Peyer's patch (tissue), 4 donors: ENCODE data around the gene TWIST1. TPM values are rescaled to one million over a fixed set of nuclear protein-coding genes. Genes with fewer than 3 reads are reported as not detected.
A peak's percentile ranks its signal among the peaks of the same experiment; 100 is the strongest.

Experiments used
- DNase-seq, 3 donors: peaks; one replicate each; pipeline ENCODE4 v3.0.0-alpha.2; 2017 to 2019
- H3K27ac ChIP-seq, 4 donors: fragments of 200-600 bp; sonication (generic); one replicate each; pipeline ENCODE4 v1.5.1; 2016 to 2019
- H3K27me3 ChIP-seq, 2 donors: fragments of 200-600 bp; sonication (generic); one replicate each; pipeline ENCODE4 v1.5.1; 2019
- H3K36me3 ChIP-seq, 3 donors: fragments of 200-600 bp; sonication (generic); one replicate each; pipeline ENCODE4 v1.5.1; 2016 to 2019
- H3K4me1 ChIP-seq, 4 donors: fragments of 200-600 bp; sonication (generic); one replicate each; pipeline ENCODE4 v1.5.1; 2016 to 2019
- H3K4me3 ChIP-seq, 4 donors: fragments of 200-600 bp; sonication (generic); 1 replicate in 3 of 4; 2 replicates in 1 of 4; pipeline ENCODE4 v1.5.1; 2016 to 2019; ENCODE audit warnings: mild to moderate bottlenecking in 1 of 4
- H3K9me3 ChIP-seq, 4 donors: fragments of 200-600 bp; sonication (generic); one replicate each; pipeline ENCODE4 v1.5.1; 2016 to 2019; ENCODE audit warnings: mild to moderate bottlenecking in 1 of 4
- CTCF ChIP-seq, 6 experiments: fragments of 450-650 bp in 4 of 6; fragments of 200-600 bp in 2 of 6; sonication (generic) in 1 of 6; IDR thresholded peaks; one replicate each; pipeline ENCODE4 v1.5.1; 2017 to 2019; ENCODE audit warnings: antibody characterized with exemption in 6 of 6, mild to moderate bottlenecking in 3 of 6, moderate library complexity in 1 of 6
- POLR2A ChIP-seq, 2 donors: fragments of 450-650 bp; IDR thresholded peaks; one replicate each; pipeline ENCODE4 v1.5.1; 2017; ENCODE audit warnings: antibody characterized with exemption in 2 of 2, mild to moderate bottlenecking in 2 of 2, moderate library complexity in 2 of 2
- total RNA-seq, 4 donors: library from RNA; depleted of rRNA; stranded (reverse); fragments of >200 nt; gene quantifications; one replicate each; pipeline ENCODE4 v1.1.0, GENCODE V29; 2016

Gene TWIST1
- total RNA-seq, result 1 to 10 TPM in 2 of 4 donors, not detected in 2; 1.1 to 2.5 TPM

- H3K9me3 ChIP-seq, result no peaks in the 10 kb centered on the region
- no peaks in the 10 kb centered on the region for H3K36me3 ChIP-seq
- peak within 1 kb of the TSS; percentile 25 to 52 (median 48) for H3K4me3 ChIP-seq
- TF ChIP-seq CTCF (IDR thresholded peaks at IDR 0.05) (no peak), POLR2A (IDR thresholded peaks at IDR 0.05) (no peak)
- DNase-seq, result no peak
- no peak within 1 kb of the TSS for H3K27ac ChIP-seq
- H3K4me1 ChIP-seq, result peaks cover 0 to 21% (median 0%) of the 10 kb centered on the region in 4 donors
- H3K27me3 ChIP-seq, result peaks cover 0 to 12% of the 10 kb centered on the region in 2 donors
Measured at GRCh38 chr7:19117091-19117869, at the start of gene TWIST1. Gene TWIST1, minus strand, starts transcription at chr7:19117636. Its CDS starts 315 bp downstream, at chr7:19117321.

- no peaks in the 10 kb centered on the region for H3K4me1 ChIP-seq
- no peak overlapping the region for H3K4me3 ChIP-seq
- no peaks in the 10 kb centered on the region for H3K27me3 ChIP-seq
- no peaks in the 10 kb centered on the region for H3K9me3 ChIP-seq
- TF ChIP-seq POLR2A (IDR thresholded peaks at IDR 0.05) (no peak), CTCF (IDR thresholded peaks at IDR 0.05) (no peak)
- no peaks in the 10 kb centered on the region for H3K36me3 ChIP-seq
- DNase-seq, result no peak
- H3K27ac ChIP-seq, result no peak overlapping the region
Measured at GRCh38 chr7:19161671-19162070, 44.2 kb upstream of the TWIST1 start.

GRCh38 chr7:19146699-19147098, 29.3 kb upstream of the TWIST1 start:
- Histone ChIP-seq H3K4me1 (no peaks in the 10 kb centered on the region), H3K27me3 (peaks cover 0 to 10% of the 10 kb centered on the region in 2 donors), H3K36me3 (no peaks in the 10 kb centered on the region), H3K27ac (no peak overlapping the region), H3K9me3 (no peaks in the 10 kb centered on the region), H3K4me3 (no peak overlapping the region)
- DNase-seq, result no peak
- TF ChIP-seq POLR2A (IDR thresholded peaks at IDR 0.05), result no peak
- no peak for TF ChIP-seq CTCF (IDR thresholded peaks at IDR 0.05)

- Histone ChIP-seq H3K36me3 (no peaks in the 10 kb centered on the region), H3K4me3 (no peak overlapping the region), H3K27me3 (peaks cover 0 to 10% of the 10 kb centered on the region in 2 donors), H3K9me3 (no peaks in the 10 kb centered on the region), H3K4me1 (no peaks in the 10 kb centered on the region), H3K27ac (no peak overlapping the region)
- TF ChIP-seq POLR2A (IDR thresholded peaks at IDR 0.05) (no peak), CTCF (IDR thresholded peaks at IDR 0.05) (no peak)
- no peak for DNase-seq
Measured at GRCh38 chr7:19145434-19146115, 28.1 kb upstream of the TWIST1 start.

GRCh38 chr7:19144661-19145433, 27.4 kb upstream of the TWIST1 start, which contains the start of gene FERD3L:
Gene FERD3L, minus strand, starts transcription at chr7:19145421. Its CDS starts 59 bp downstream, at chr7:19145362.
- Histone ChIP-seq H3K27me3 (peaks cover 0 to 10% of the 10 kb centered on the region in 2 donors), H3K4me3 (no peak within 1 kb of the TSS)

More at GRCh38 chr7:19144661-19145433, 27.4 kb upstream of the TWIST1 start, which contains the start of gene FERD3L:
- H3K9me3 ChIP-seq, result no peaks in the 10 kb centered on the region
- no peaks in the 10 kb centered on the region for H3K4me1 ChIP-seq
- no peak for DNase-seq
- no peaks in the 10 kb centered on the region for H3K36me3 ChIP-seq
- no peak for TF ChIP-seq POLR2A (IDR thresholded peaks at IDR 0.05)
- no peak for TF ChIP-seq CTCF (IDR thresholded peaks at IDR 0.05)
- no peak within 1 kb of the TSS for H3K27ac ChIP-seq
